ENCODE results near the gene METTL8.

DNA sequence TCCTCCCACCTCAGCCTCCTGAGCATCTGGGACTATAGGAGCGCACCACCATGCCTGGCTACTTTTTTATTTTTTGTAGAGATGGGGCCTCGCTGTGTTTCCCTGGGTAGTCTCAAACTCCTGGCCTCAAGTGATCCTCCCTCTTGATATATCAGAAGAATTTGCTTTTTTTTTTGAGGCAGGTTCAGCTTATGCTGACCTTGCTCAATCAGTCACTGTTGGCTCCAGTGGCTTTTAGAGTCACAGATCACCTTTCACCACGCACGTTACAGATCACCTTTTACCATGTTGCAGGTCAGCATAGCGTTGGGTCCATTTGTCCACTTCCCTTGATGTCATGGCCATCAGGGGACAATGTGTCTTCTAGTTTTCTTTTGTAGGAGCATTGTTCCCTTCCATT lies 36.3 kb upstream of the METTL8 start:
- TF ChIP-seq, protein P1, sequence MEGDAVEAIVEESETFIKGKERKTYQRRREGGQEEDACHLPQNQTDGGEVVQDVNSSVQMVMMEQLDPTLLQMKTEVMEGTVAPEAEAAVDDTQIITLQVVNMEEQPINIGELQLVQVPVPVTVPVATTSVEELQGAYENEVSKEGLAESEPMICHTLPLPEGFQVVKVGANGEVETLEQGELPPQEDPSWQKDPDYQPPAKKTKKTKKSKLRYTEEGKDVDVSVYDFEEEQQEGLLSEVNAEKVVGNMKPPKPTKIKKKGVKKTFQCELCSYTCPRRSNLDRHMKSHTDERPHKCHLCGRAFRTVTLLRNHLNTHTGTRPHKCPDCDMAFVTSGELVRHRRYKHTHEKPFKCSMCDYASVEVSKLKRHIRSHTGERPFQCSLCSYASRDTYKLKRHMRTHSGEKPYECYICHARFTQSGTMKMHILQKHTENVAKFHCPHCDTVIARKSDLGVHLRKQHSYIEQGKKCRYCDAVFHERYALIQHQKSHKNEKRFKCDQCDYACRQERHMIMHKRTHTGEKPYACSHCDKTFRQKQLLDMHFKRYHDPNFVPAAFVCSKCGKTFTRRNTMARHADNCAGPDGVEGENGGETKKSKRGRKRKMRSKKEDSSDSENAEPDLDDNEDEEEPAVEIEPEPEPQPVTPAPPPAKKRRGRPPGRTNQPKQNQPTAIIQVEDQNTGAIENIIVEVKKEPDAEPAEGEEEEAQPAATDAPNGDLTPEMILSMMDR (IDR thresholded peaks at IDR 0.05; ENCODE audit: insufficient read depth, low read length): no peak
- no peak for TF ChIP-seq POLR2AphosphoS5 (IDR thresholded peaks at IDR 0.05; ENCODE audit: low read depth)
- TF ChIP-seq, protein P2, sequence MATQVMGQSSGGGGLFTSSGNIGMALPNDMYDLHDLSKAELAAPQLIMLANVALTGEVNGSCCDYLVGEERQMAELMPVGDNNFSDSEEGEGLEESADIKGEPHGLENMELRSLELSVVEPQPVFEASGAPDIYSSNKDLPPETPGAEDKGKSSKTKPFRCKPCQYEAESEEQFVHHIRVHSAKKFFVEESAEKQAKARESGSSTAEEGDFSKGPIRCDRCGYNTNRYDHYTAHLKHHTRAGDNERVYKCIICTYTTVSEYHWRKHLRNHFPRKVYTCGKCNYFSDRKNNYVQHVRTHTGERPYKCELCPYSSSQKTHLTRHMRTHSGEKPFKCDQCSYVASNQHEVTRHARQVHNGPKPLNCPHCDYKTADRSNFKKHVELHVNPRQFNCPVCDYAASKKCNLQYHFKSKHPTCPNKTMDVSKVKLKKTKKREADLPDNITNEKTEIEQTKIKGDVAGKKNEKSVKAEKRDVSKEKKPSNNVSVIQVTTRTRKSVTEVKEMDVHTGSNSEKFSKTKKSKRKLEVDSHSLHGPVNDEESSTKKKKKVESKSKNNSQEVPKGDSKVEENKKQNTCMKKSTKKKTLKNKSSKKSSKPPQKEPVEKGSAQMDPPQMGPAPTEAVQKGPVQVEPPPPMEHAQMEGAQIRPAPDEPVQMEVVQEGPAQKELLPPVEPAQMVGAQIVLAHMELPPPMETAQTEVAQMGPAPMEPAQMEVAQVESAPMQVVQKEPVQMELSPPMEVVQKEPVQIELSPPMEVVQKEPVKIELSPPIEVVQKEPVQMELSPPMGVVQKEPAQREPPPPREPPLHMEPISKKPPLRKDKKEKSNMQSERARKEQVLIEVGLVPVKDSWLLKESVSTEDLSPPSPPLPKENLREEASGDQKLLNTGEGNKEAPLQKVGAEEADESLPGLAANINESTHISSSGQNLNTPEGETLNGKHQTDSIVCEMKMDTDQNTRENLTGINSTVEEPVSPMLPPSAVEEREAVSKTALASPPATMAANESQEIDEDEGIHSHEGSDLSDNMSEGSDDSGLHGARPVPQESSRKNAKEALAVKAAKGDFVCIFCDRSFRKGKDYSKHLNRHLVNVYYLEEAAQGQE (IDR thresholded peaks at IDR 0.05; ENCODE audit: insufficient replicate concordance, low read depth): no peak

Data from HL-60 (cell line).